ENCODE measurements around the gene HLA-DOA. TPM values are rescaled to one million over a fixed set of nuclear protein-coding genes. Genes with fewer than 3 reads are reported as not detected.

HLA-DOA gene
- total RNA-seq, 1 donor from 2014 or later, result 30.2 TPM

DNA sequence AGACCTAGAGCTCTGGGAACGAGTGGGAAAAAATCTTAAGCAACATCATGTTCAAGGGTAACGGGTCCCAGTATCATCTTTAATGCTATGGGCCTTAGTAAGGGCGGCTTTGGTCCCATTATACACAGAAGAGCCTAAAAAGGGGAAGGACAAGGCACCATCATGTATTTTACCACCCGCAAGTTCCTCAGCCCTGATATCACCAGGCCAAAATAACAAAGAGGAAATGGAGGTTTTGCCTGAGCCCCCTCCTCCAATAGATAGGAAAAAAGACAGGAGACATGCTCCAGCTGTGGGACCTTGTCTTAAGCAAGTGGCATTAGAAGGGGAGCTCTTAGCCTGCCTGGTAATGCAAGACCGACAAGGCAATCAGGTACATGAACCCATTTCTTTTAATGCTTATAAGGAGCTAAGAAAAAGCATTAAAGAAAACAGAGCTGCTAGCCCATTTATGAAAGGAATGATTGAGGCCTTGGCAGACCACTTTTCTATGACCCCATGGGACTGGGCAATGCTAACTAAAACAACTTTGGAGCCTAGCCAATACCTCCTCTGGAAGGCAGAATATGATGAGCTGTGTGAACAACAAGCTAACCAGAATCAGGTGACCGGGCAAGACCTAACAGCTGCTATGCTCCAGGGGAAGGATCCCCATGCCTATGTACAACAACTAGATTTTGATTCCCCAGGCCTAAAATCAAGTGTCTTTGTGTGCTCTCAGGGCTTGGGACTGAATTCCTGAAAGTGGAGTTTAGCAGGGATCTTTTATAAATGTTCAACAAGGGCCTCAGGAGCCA lies 40.8 kb upstream of the HLA-DOA start:
- Histone ChIP-seq H3K27ac (no peak overlapping the region), H3K9me3 (no peaks in the 10 kb centered on the region), H3K4me1 (no peaks in the 10 kb centered on the region), H3K27me3 (no peaks in the 10 kb centered on the region), H3K4me3 (no peak overlapping the region), H3K36me3 (no peaks in the 10 kb centered on the region)
- DNase-seq (ENCODE audit: extremely low spot score in 2 of 2), result no peak
- intact Hi-C loops (cut with DNase I), result no loop called here
- TF ChIP-seq, protein P1, sequence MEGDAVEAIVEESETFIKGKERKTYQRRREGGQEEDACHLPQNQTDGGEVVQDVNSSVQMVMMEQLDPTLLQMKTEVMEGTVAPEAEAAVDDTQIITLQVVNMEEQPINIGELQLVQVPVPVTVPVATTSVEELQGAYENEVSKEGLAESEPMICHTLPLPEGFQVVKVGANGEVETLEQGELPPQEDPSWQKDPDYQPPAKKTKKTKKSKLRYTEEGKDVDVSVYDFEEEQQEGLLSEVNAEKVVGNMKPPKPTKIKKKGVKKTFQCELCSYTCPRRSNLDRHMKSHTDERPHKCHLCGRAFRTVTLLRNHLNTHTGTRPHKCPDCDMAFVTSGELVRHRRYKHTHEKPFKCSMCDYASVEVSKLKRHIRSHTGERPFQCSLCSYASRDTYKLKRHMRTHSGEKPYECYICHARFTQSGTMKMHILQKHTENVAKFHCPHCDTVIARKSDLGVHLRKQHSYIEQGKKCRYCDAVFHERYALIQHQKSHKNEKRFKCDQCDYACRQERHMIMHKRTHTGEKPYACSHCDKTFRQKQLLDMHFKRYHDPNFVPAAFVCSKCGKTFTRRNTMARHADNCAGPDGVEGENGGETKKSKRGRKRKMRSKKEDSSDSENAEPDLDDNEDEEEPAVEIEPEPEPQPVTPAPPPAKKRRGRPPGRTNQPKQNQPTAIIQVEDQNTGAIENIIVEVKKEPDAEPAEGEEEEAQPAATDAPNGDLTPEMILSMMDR (IDR thresholded peaks at IDR 0.05), result no peak
- TF ChIP-seq POLR2AphosphoS5 (IDR thresholded peaks at IDR 0.05; ENCODE audit: insufficient read depth in 1 of 2, low read depth in 1 of 2) (no peak), POLR2A (IDR thresholded peaks at IDR 0.05) (no peak)

GRCh38 chr6:33049323-33050013 lies 40.1 kb upstream of the HLA-DOA start:
- DNase-seq (ENCODE audit: extremely low spot score in 2 of 2), result no peak
- no peaks in the 10 kb centered on the region for H3K27me3 ChIP-seq
- TF ChIP-seq POLR2AphosphoS5 (IDR thresholded peaks at IDR 0.05; ENCODE audit: insufficient read depth in 1 of 2, low read depth in 1 of 2) (no peak), POLR2A (IDR thresholded peaks at IDR 0.05) (no peak)
- TF ChIP-seq, protein P1 (IDR thresholded peaks at IDR 0.05), result no peak
- no peaks in the 10 kb centered on the region for H3K9me3 ChIP-seq
- H3K36me3 ChIP-seq, result no peaks in the 10 kb centered on the region
- no peaks in the 10 kb centered on the region for H3K4me1 ChIP-seq
- H3K4me3 ChIP-seq, result no peak overlapping the region
- intact Hi-C loops (cut with DNase I), result no loop called here
- H3K27ac ChIP-seq, result no peak overlapping the region

DNA sequence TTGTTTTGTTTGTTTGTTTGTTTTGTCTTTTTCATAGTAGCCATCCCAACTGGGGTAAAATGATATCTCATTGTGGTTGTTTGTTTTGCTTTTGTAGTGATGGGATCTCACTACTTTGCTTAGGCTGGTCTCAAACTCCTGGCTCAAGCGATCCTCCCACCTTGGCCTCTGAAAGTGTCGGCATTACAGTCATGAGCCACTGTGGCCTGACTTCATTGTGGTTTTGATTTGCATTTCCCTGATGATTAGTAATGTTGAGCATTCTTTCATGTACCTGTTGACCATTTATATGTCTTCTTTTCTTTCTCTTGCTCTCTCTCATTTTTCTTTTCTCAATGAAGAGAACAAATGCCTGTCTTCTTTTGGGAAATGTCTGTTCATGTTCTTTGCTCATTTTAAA lies 30.8 kb upstream of the HLA-DOA start:
- no peaks in the 10 kb centered on the region for H3K27me3 ChIP-seq
- DNase-seq (ENCODE audit: extremely low spot score in 2 of 2), result no peak
- H3K9me3 ChIP-seq, result no peaks in the 10 kb centered on the region
- H3K36me3 ChIP-seq, result no peaks in the 10 kb centered on the region
- intact Hi-C loops (cut with DNase I), result no loop called here
- no peak overlapping the region for H3K27ac ChIP-seq
- TF ChIP-seq POLR2AphosphoS5 (IDR thresholded peaks at IDR 0.05; ENCODE audit: insufficient read depth in 1 of 2, low read depth in 1 of 2) (no peak), POLR2A (IDR thresholded peaks at IDR 0.05) (no peak)
- TF ChIP-seq, protein P1 (IDR thresholded peaks at IDR 0.05), result no peak
- H3K4me3 ChIP-seq, result no peak overlapping the region
- no peaks in the 10 kb centered on the region for H3K4me1 ChIP-seq

- DNase-seq (ENCODE audit: extremely low spot score in 2 of 2), result no peak
- no peaks in the 10 kb centered on the region for H3K9me3 ChIP-seq
- no peak overlapping the region for H3K4me3 ChIP-seq
- H3K27me3 ChIP-seq, result no peaks in the 10 kb centered on the region
- no peak for TF ChIP-seq POLR2AphosphoS5 (IDR thresholded peaks at IDR 0.05; ENCODE audit: insufficient read depth in 1 of 2, low read depth in 1 of 2)
- TF ChIP-seq, protein P1 (IDR thresholded peaks at IDR 0.05), result no peak
- no peak for TF ChIP-seq POLR2A (IDR thresholded peaks at IDR 0.05)
- no peaks in the 10 kb centered on the region for H3K4me1 ChIP-seq
- intact Hi-C loops (cut with DNase I), result no loop called here
- no peak overlapping the region for H3K27ac ChIP-seq
- no peaks in the 10 kb centered on the region for H3K36me3 ChIP-seq
These were observed 27.1 kb upstream of the HLA-DOA start for GRCh38 chr6:33036535-33036934.

- no peak for TF ChIP-seq POLR2A (IDR thresholded peaks at IDR 0.05)
- no peak for TF ChIP-seq POLR2AphosphoS5 (IDR thresholded peaks at IDR 0.05; ENCODE audit: insufficient read depth in 1 of 2, low read depth in 1 of 2)
- TF ChIP-seq, protein P1 (IDR thresholded peaks at IDR 0.05), result no peak
- Histone ChIP-seq H3K4me1 (no peaks in the 10 kb centered on the region), H3K27ac (no peak overlapping the region), H3K9me3 (no peaks in the 10 kb centered on the region), H3K27me3 (no peaks in the 10 kb centered on the region), H3K36me3 (no peaks in the 10 kb centered on the region), H3K4me3 (no peak overlapping the region)
- DNase-seq (ENCODE audit: extremely low spot score in 2 of 2), result no peak
- intact Hi-C loops (cut with DNase I), result no loop called here
These were observed 25.2 kb upstream of the HLA-DOA start for GRCh38 chr6:33034554-33034953.
